GM18858 (cell line): ENCODE measurements around the gene KLHL6.
"Not testable (repeated sequence)": the region's sequence is repeated elsewhere in the genome, so short reads cannot be mapped to it uniquely, and the experiment has no call there.

Source experiments
- ATAC-seq: cut with Tn5 transposase; IDR thresholded peaks from one replicate; pipeline ENCODE4 v1.9.1; 2021; ENCODE audit not compliant: unreplicated experiment

Gene KLHL6

GRCh38 chr3:183455089-183455488 is 100.4 kb downstream of the KLHL6 start:
- ATAC-seq: no peak

- ATAC-seq: no peak
These were observed 101.4 kb downstream of the KLHL6 start for GRCh38 chr3:183454064-183454463.

- no peak for ATAC-seq
These were observed 105.7 kb downstream of the KLHL6 start for GRCh38 chr3:183449791-183450190.

- no peak for ATAC-seq
These were observed 106.1 kb downstream of the KLHL6 start for GRCh38 chr3:183449391-183449790.

- ATAC-seq: no peak
These were observed 107.0 kb downstream of the KLHL6 start for GRCh38 chr3:183448369-183449128.

- ATAC-seq: peak; percentile 49
These were observed 108.1 kb downstream of the KLHL6 start for GRCh38 chr3:183447206-183448001.

GRCh38 chr3:183446838-183447205 is 108.7 kb downstream of the KLHL6 start:
- no peak for ATAC-seq

GRCh38 chr3:183444748-183445147 is 110.8 kb downstream of the KLHL6 start:
- ATAC-seq: no peak

GRCh38 chr3:183443395-183444385 is 111.8 kb downstream of the KLHL6 start:
- ATAC-seq: no peak

GRCh38 chr3:183442994-183443393 is 112.5 kb downstream of the KLHL6 start:
- no peak for ATAC-seq

- not testable (repeated sequence) for ATAC-seq
These were observed 115.0 kb downstream of the KLHL6 start for GRCh38 chr3:183440521-183440920.

- ATAC-seq: no peak
These were observed 116.0 kb downstream of the KLHL6 start for GRCh38 chr3:183439515-183439914.

GRCh38 chr3:183438735-183439134 is 116.8 kb downstream of the KLHL6 start:
- ATAC-seq: no peak

- no peak for ATAC-seq
These were observed 117.6 kb downstream of the KLHL6 start for GRCh38 chr3:183437666-183438564.
